Neuronal stem cell (in vitro differentiated cells): Measurements from ENCODE around the gene EPHB6.

ENCODE experiments used
- DNase-seq: peaks from one replicate; pipeline ENCODE4 v3.0.0-alpha.2; 2013; ENCODE audit warnings: low spot score
- H2AFZ ChIP-seq: one replicate; pipeline ENCODE4 v1.6.1; 2013; ENCODE audit warnings: mild to moderate bottlenecking, low read length, inconsistent platforms
- H2AK5ac ChIP-seq: 2 replicates; pipeline ENCODE4 v1.6.1; 2013; ENCODE audit warnings: low read depth, mild to moderate bottlenecking, inconsistent platforms, low read length, moderate library complexity, mixed read lengths
- H2BK120ac ChIP-seq: 2 replicates; pipeline ENCODE4 v1.6.1; 2013; ENCODE audit warnings: low read depth, mild to moderate bottlenecking, inconsistent platforms, low read length, moderate library complexity, mixed read lengths
- H2BK12ac ChIP-seq: one replicate; pipeline ENCODE4 v1.6.1; 2013; ENCODE audit warnings: low read length, inconsistent platforms
- H2BK15ac ChIP-seq: 2 replicates; pipeline ENCODE4 v1.6.1; 2013; ENCODE audit warnings: mild to moderate bottlenecking, low read length, inconsistent platforms, mixed read lengths
- H2BK5ac ChIP-seq: one replicate; pipeline ENCODE4 v1.6.1; 2013; ENCODE audit warnings: inconsistent platforms, mild to moderate bottlenecking, low read length, moderate library complexity
- H3K14ac ChIP-seq: one replicate; pipeline ENCODE4 v1.6.1; 2013; ENCODE audit warnings: low read length, inconsistent platforms
- H3K18ac ChIP-seq: 2 replicates; pipeline ENCODE4 v1.6.1; 2013; ENCODE audit warnings: low read length, inconsistent platforms
- H3K23ac ChIP-seq: 2 replicates; pipeline ENCODE4 v1.6.1; 2013; ENCODE audit warnings: low read depth, mild to moderate bottlenecking, mixed read lengths, low read length, inconsistent platforms; ENCODE audit not compliant: poor library complexity
- H3K27ac ChIP-seq: replicated peaks from 3 replicates; pipeline ENCODE4 v1.5.1; 2013; ENCODE audit warnings: low read length, inconsistent platforms
- H3K27me3 ChIP-seq, 3 experiments: 2 replicates each; pipeline ENCODE4 v1.6.1; 2013; ENCODE audit warnings: low read length in 3 of 3, mild to moderate bottlenecking in 2 of 3, inconsistent platforms in 1 of 3, low read depth in 1 of 3, mixed read lengths in 1 of 3, moderate library complexity in 1 of 3; ENCODE audit not compliant: control insufficient read depth in 3 of 3, insufficient read depth in 3 of 3
- H3K36me3 ChIP-seq, 2 donors: replicated peaks in 1 of 2; 2 replicates each; pipeline ENCODE4 v1.6.1; 2013; ENCODE audit warnings: low read length in 2 of 2; ENCODE audit not compliant: control insufficient read depth in 2 of 2, insufficient read depth in 2 of 2
- H3K4ac ChIP-seq: 2 replicates; pipeline ENCODE4 v1.6.1; 2013; ENCODE audit warnings: inconsistent platforms, mild to moderate bottlenecking, low read length, moderate library complexity
- H3K4me1 ChIP-seq, 2 donors: 1 replicate in 1 of 2; 2 replicates in 1 of 2; pipeline ENCODE4 v1.6.1; 2013; ENCODE audit warnings: low read length in 2 of 2, low read depth in 1 of 2; ENCODE audit not compliant: control insufficient read depth in 2 of 2, insufficient read depth in 1 of 2
- H3K4me2 ChIP-seq: one replicate; pipeline ENCODE4 v1.6.1; 2013; ENCODE audit warnings: mild to moderate bottlenecking, low read length, inconsistent platforms; ENCODE audit not compliant: insufficient read depth, poor library complexity, severe bottlenecking
- H3K4me3 ChIP-seq, 2 donors: 2 replicates each; pipeline ENCODE4 v1.5.1; 2013; ENCODE audit warnings: low read length in 2 of 2, mild to moderate bottlenecking in 2 of 2, inconsistent platforms in 1 of 2, moderate library complexity in 1 of 2
- H3K79me1 ChIP-seq: one replicate; pipeline ENCODE4 v1.6.1; 2013; ENCODE audit warnings: low read depth, mild to moderate bottlenecking, inconsistent platforms, low read length, moderate library complexity
- H3K9ac ChIP-seq: one replicate; pipeline ENCODE4 v1.6.1; 2013; ENCODE audit warnings: mild to moderate bottlenecking, low read depth, low read length, inconsistent platforms; ENCODE audit not compliant: poor library complexity
- H3K9me3 ChIP-seq, 2 donors: replicated peaks in 1 of 2; 2 replicates each; pipeline versions ENCODE3 to v1.6.1; 2013; ENCODE audit warnings: low read length in 2 of 2, mild to moderate bottlenecking in 2 of 2, inconsistent platforms in 1 of 2, low read depth in 1 of 2, mixed read lengths in 1 of 2, moderate library complexity in 1 of 2; ENCODE audit not compliant: control insufficient read depth in 2 of 2, insufficient read depth in 1 of 2
- H4K8ac ChIP-seq: one replicate; pipeline ENCODE4 v1.6.1; 2013; ENCODE audit warnings: low read depth, mild to moderate bottlenecking, inconsistent platforms, low read length, moderate library complexity
- H4K91ac ChIP-seq: one replicate; pipeline ENCODE4 v1.6.1; 2013; ENCODE audit warnings: low read length, low read depth, mild to moderate bottlenecking, inconsistent platforms; ENCODE audit not compliant: poor library complexity
- WGBS, 2 donors: extraction: QIAGEN DNeasy Blood & Tissue Kit; methylation state at CpG; one replicate each; pipeline ENCODE4 v1.1.7; 2013; ENCODE audit warnings: missing lambda C conversion rate in 2 of 2, mixed read lengths in 1 of 2; ENCODE audit not compliant: insufficient read length in 2 of 2, insufficient replicate concordance in 1 of 2; ENCODE audit errors: extremely low coverage in 2 of 2; 5-methylcytosine and 5-hydroxymethylcytosine counted together

Gene EPHB6

GRCh38 chr7:142873281-142873784 lies 18.5 kb downstream of the EPHB6 start:
- no peaks in the 10 kb centered on the region for H3K79me1 ChIP-seq
- peak overlapping the region in 1 of 2 donors; percentile 38 for H3K4me3 ChIP-seq
- H4K91ac ChIP-seq: no peak overlapping the region
- H3K27me3 ChIP-seq: no peaks in the 10 kb centered on the region
- H2BK15ac ChIP-seq: no peak overlapping the region
- H3K4me2 ChIP-seq: no peak overlapping the region
- H2AK5ac ChIP-seq: no peak overlapping the region
- no peak overlapping the region for H3K4ac ChIP-seq
- H3K14ac ChIP-seq: no peak overlapping the region
- DNase-seq: no peak
- no peak overlapping the region for H2BK12ac ChIP-seq
- H4K8ac ChIP-seq: no peak overlapping the region
- H3K27ac ChIP-seq: no peak overlapping the region
- no peak overlapping the region for H2BK120ac ChIP-seq
- H3K36me3 ChIP-seq: no peaks in the 10 kb centered on the region
- H2BK5ac ChIP-seq: no peak overlapping the region
- peak overlapping the region; percentile 95 for H3K23ac ChIP-seq
- H3K18ac ChIP-seq: peak overlapping the region; percentile 74
- peaks cover 0 to 9% of the 10 kb centered on the region in 2 donors for H3K9me3 ChIP-seq
- WGBS, 2 donors: no CpG with 5 or more reads among the region's 11 CpGs
- H2AFZ ChIP-seq: no peak overlapping the region
- peaks cover 0 to 1% of the 10 kb centered on the region in 2 donors for H3K4me1 ChIP-seq
- H3K9ac ChIP-seq: peak overlapping the region; percentile 63

- Histone ChIP-seq H3K4me3 (no peak overlapping the region), H2BK5ac (no peak overlapping the region), H2AK5ac (no peak overlapping the region), H3K36me3 (no peaks in the 10 kb centered on the region), H2AFZ (no peak overlapping the region), H3K27me3 (peaks cover 0 to 4% (median 0%) of the 10 kb centered on the region in 3 experiments), H3K14ac (no peak overlapping the region), H3K79me1 (no peaks in the 10 kb centered on the region), H3K9me3 (peaks cover 0 to 9% of the 10 kb centered on the region in 2 donors), H3K23ac (no peak overlapping the region), H2BK12ac (no peak overlapping the region), H4K91ac (no peak overlapping the region), H2BK120ac (no peak overlapping the region), H3K4ac (no peak overlapping the region), H3K9ac (no peak overlapping the region), H4K8ac (no peak overlapping the region), H3K18ac (no peak overlapping the region), H3K27ac (no peak overlapping the region), H2BK15ac (no peak overlapping the region), H3K4me1 (peaks cover 0 to 1% of the 10 kb centered on the region in 2 donors), H3K4me2 (no peak overlapping the region)
- no peak for DNase-seq
- WGBS, 2 donors: no CpG with 5 or more reads among the region's 5 CpGs
These were observed 19.0 kb downstream of the EPHB6 start for GRCh38 chr7:142873871-142874270.

- Histone ChIP-seq H2BK15ac (no peak overlapping the region), H3K14ac (peak overlapping the region; percentile 85), H3K36me3 (no peaks in the 10 kb centered on the region), H2AK5ac (no peak overlapping the region), H3K4me2 (no peak overlapping the region), H3K79me1 (no peaks in the 10 kb centered on the region), H3K9ac (no peak overlapping the region), H3K27me3 (peaks cover 0 to 6% (median 0%) of the 10 kb centered on the region in 3 experiments), H2BK5ac (no peak overlapping the region), H3K4ac (no peak overlapping the region), H3K4me1 (peaks cover 0 to 1% of the 10 kb centered on the region in 2 donors), H4K8ac (no peak overlapping the region), H2BK12ac (no peak overlapping the region), H3K27ac (no peak overlapping the region), H2BK120ac (no peak overlapping the region), H3K9me3 (peaks cover 0 to 9% of the 10 kb centered on the region in 2 donors), H3K18ac (no peak overlapping the region), H3K23ac (no peak overlapping the region), H2AFZ (no peak overlapping the region), H3K4me3 (no peak overlapping the region), H4K91ac (no peak overlapping the region)
- no CpG with 5 or more reads among the region's 7 CpGs for WGBS, 2 donors
- no peak for DNase-seq
These were observed 19.5 kb downstream of the EPHB6 start for GRCh38 chr7:142874409-142874808.

GRCh38 chr7:142874837-142875236 lies 20.0 kb downstream of the EPHB6 start:
- no peak overlapping the region for H4K8ac ChIP-seq
- no peak overlapping the region for H3K23ac ChIP-seq
- no peak overlapping the region for H3K4me2 ChIP-seq
- no peak overlapping the region for H2BK5ac ChIP-seq
- H3K4me3 ChIP-seq: no peak overlapping the region
- H4K91ac ChIP-seq: no peak overlapping the region
- DNase-seq: no peak
- peaks cover 0 to 9% of the 10 kb centered on the region in 2 donors for H3K9me3 ChIP-seq
- H3K79me1 ChIP-seq: no peaks in the 10 kb centered on the region
- H2BK120ac ChIP-seq: no peak overlapping the region
- H3K36me3 ChIP-seq: no peaks in the 10 kb centered on the region
- no peak overlapping the region for H2AFZ ChIP-seq
- no peak overlapping the region for H3K9ac ChIP-seq
- H3K14ac ChIP-seq: no peak overlapping the region
- no peak overlapping the region for H2AK5ac ChIP-seq
- no peak overlapping the region for H2BK15ac ChIP-seq
- no peak overlapping the region for H3K18ac ChIP-seq
- peaks cover 0 to 6% (median 0%) of the 10 kb centered on the region in 3 experiments for H3K27me3 ChIP-seq
- WGBS, 2 donors: no CpG with 5 or more reads among the region's 6 CpGs
- H3K4ac ChIP-seq: no peak overlapping the region
- H3K4me1 ChIP-seq: peaks cover 0 to 1% of the 10 kb centered on the region in 2 donors
- H3K27ac ChIP-seq: no peak overlapping the region
- H2BK12ac ChIP-seq: no peak overlapping the region
